Ramos (cell line): Measurements from ENCODE around the gene PPP1R26.
"Not testable (repeated sequence)": the region's sequence is repeated elsewhere in the genome, so short reads cannot be mapped to it uniquely, and the experiment has no call there.

Experiments
- in situ Hi-C: fragments of 300-500 bp; cut with MboI; formaldehyde crosslinking; loops from one replicate; pipeline ENCODE4 v1.14.3; 2022; ENCODE audit warnings: low sequenced_read_pairs; ENCODE audit not compliant: unreplicated experiment

PPP1R26 gene

GRCh38 chr9:135479469-135480052, at the start of gene PPP1R26:
PPP1R26 (plus strand) TSS chr9:135479782; CDS start chr9:135484511, 4,729 bp downstream.
- in situ Hi-C loops: no loop called here

GRCh38 chr9:135437259-135437658, 42.3 kb upstream of the PPP1R26 start:
- in situ Hi-C loops: no loop called here

GRCh38 chr9:135437696-135438095, 41.9 kb upstream of the PPP1R26 start:
- in situ Hi-C loops: not testable (repeated sequence)

- in situ Hi-C loops: not testable (repeated sequence)
Observed at GRCh38 chr9:135438581-135439232, 40.9 kb upstream of the PPP1R26 start.

GRCh38 chr9:135439514-135439913, 40.1 kb upstream of the PPP1R26 start:
- in situ Hi-C loops: not testable (repeated sequence)

GRCh38 chr9:135439916-135440315, 39.7 kb upstream of the PPP1R26 start:
- in situ Hi-C loops: no loop called here

GRCh38 chr9:135440620-135441019, 39.0 kb upstream of the PPP1R26 start:
- in situ Hi-C loops: no loop called here

- in situ Hi-C loops: not testable (repeated sequence)
Observed at GRCh38 chr9:135441105-135442071, 38.2 kb upstream of the PPP1R26 start.

GRCh38 chr9:135442075-135442474, 37.5 kb upstream of the PPP1R26 start:
- in situ Hi-C loops: no loop called here

GRCh38 chr9:135443797-135444425, 35.7 kb upstream of the PPP1R26 start:
- in situ Hi-C loops: no loop called here

- in situ Hi-C loops: no loop called here
Observed at GRCh38 chr9:135447126-135447525, 32.5 kb upstream of the PPP1R26 start.

GRCh38 chr9:135448663-135449100, 30.9 kb upstream of the PPP1R26 start:
- in situ Hi-C loops: no loop called here

GRCh38 chr9:135449532-135449931, 30.1 kb upstream of the PPP1R26 start:
- in situ Hi-C loops: not testable (repeated sequence)

GRCh38 chr9:135450956-135451355, 28.6 kb upstream of the PPP1R26 start:
- in situ Hi-C loops: no loop called here

- in situ Hi-C loops: not testable (repeated sequence)
Observed at GRCh38 chr9:135451909-135452308, 27.7 kb upstream of the PPP1R26 start.

GRCh38 chr9:135454737-135455136, 24.8 kb upstream of the PPP1R26 start:
- in situ Hi-C loops: no loop called here

GRCh38 chr9:135455401-135456030, 24.1 kb upstream of the PPP1R26 start:
- in situ Hi-C loops: no loop called here

- in situ Hi-C loops: no loop called here
Observed at GRCh38 chr9:135456436-135457104, 23.0 kb upstream of the PPP1R26 start.

- in situ Hi-C loops: not testable (repeated sequence)
Observed at GRCh38 chr9:135458478-135458877, 21.1 kb upstream of the PPP1R26 start.
